Thoracic aorta (tissue), 2 donors: ENCODE data around the gene PRXL2C. TPM values are rescaled to one million over a fixed set of nuclear protein-coding genes. Genes with fewer than 3 reads are reported as not detected.
A peak's percentile ranks its signal among the peaks of the same experiment; 100 is the strongest.

Experiments
- ATAC-seq: fragments of 150-250 bp; one replicate; pipeline ENCODE4 v1.8.0; 2017; ENCODE audit warnings: low read depth; ENCODE audit not compliant: insufficient number of reproducible peaks, low FRiP score
- DNase-seq: peaks from one replicate; pipeline ENCODE4 v3.0.0-alpha.2; 2020; ENCODE audit warnings: low spot score
- H3K27ac ChIP-seq, 2 donors: fragments of 200-600 bp; sonication (generic); 1 replicate in 1 of 2; 2 replicates in 1 of 2; pipeline ENCODE4 v1.5.1; 2016; ENCODE audit warnings: mild to moderate bottlenecking in 2 of 2, moderate library complexity in 2 of 2
- H3K27me3 ChIP-seq: fragments of 200-600 bp; sonication (generic); replicated peaks from 2 replicates; pipeline ENCODE4 v1.6.0; 2016; ENCODE audit warnings: mild to moderate bottlenecking; ENCODE audit not compliant: insufficient read depth
- H3K36me3 ChIP-seq: fragments of 200-600 bp; sonication (generic); one replicate; pipeline ENCODE4 v1.5.1; 2016
- H3K4me1 ChIP-seq, 2 donors: fragments of 200-600 bp; sonication (generic); 1 replicate in 1 of 2; 2 replicates in 1 of 2; pipeline versions ENCODE4 v1.5.1 to v1.6.0; 2016; ENCODE audit warnings: low read depth in 2 of 2, mild to moderate bottlenecking in 1 of 2; ENCODE audit not compliant: control insufficient read depth in 1 of 2
- H3K4me3 ChIP-seq: fragments of 200-600 bp; sonication (generic); 2 replicates; pipeline ENCODE4 v1.5.1; 2016; ENCODE audit warnings: mild to moderate bottlenecking
- H3K9me3 ChIP-seq: fragments of 200-600 bp; sonication (generic); 2 replicates; pipeline ENCODE4 v1.5.1; 2016
- CTCF ChIP-seq: fragments of 200-600 bp; sonication (generic); IDR thresholded peaks from one replicate; pipeline ENCODE4 v1.5.1; 2019; ENCODE audit warnings: antibody characterized with exemption
- total RNA-seq, 2 donors: library from RNA; depleted of rRNA; stranded (reverse); fragments of >200 nt; gene quantifications; one replicate each; pipeline versions ENCODE4 v1.1.0 to v1.2.3, GENCODE V29; 2016

The PRXL2C gene
- total RNA-seq, 2 donors from 2014 or later, result 22.9 to 26.1 TPM

GRCh38 chr9:96605328-96605727, 49.8 kb downstream of the PRXL2C start:
- H3K27me3 ChIP-seq, result no peaks in the 10 kb centered on the region
- DNase-seq (no peak), ATAC-seq (no peak)
- TF ChIP-seq CTCF, result no peak
- peaks cover 7 to 9% of the 10 kb centered on the region in 2 donors for H3K4me1 ChIP-seq
- H3K27ac ChIP-seq, result no peak overlapping the region
- no peaks in the 10 kb centered on the region for H3K36me3 ChIP-seq
- no peaks in the 10 kb centered on the region for H3K9me3 ChIP-seq
- no peak overlapping the region for H3K4me3 ChIP-seq

- H3K4me1 ChIP-seq, result peaks cover 7 to 9% of the 10 kb centered on the region in 2 donors
Observed at GRCh38 chr9:96604004-96604319, 51.2 kb downstream of the PRXL2C start.

GRCh38 chr9:96603305-96604003, 51.7 kb downstream of the PRXL2C start:
- H3K27me3 ChIP-seq, result no peaks in the 10 kb centered on the region
- H3K4me1 ChIP-seq, result peaks cover 7 to 9% of the 10 kb centered on the region in 2 donors
- no peaks in the 10 kb centered on the region for H3K36me3 ChIP-seq
- peak overlapping the region; percentile 15 for H3K4me3 ChIP-seq
- peak overlapping the region; percentile 41 to 62 for H3K27ac ChIP-seq
- ATAC-seq (no peak), DNase-seq (no peak)
- no peaks in the 10 kb centered on the region for H3K9me3 ChIP-seq
- no peak for TF ChIP-seq CTCF

More at GRCh38 chr9:96604004-96604319, 51.2 kb downstream of the PRXL2C start:
- no peaks in the 10 kb centered on the region for H3K36me3 ChIP-seq
- H3K4me3 ChIP-seq, result peak overlapping the region; percentile 15
- DNase-seq, result no peak
- TF ChIP-seq CTCF, result no peak
- ATAC-seq, result peak; percentile 79
- no peaks in the 10 kb centered on the region for H3K9me3 ChIP-seq
- H3K27ac ChIP-seq, result peak overlapping the region; percentile 41 to 62
- H3K27me3 ChIP-seq, result no peaks in the 10 kb centered on the region

GRCh38 chr9:96599298-96599697, 55.8 kb downstream of the PRXL2C start:
- H3K36me3 ChIP-seq, result no peaks in the 10 kb centered on the region
- no peak overlapping the region for H3K4me3 ChIP-seq
- no peak overlapping the region for H3K27ac ChIP-seq
- H3K27me3 ChIP-seq, result no peaks in the 10 kb centered on the region
- DNase-seq (no peak), ATAC-seq (no peak)
- no peaks in the 10 kb centered on the region for H3K9me3 ChIP-seq
- H3K4me1 ChIP-seq, result peaks cover 7 to 9% of the 10 kb centered on the region in 2 donors
- no peak for TF ChIP-seq CTCF

GRCh38 chr9:96596601-96597111, 58.5 kb downstream of the PRXL2C start:
- TF ChIP-seq CTCF, result no peak
- Histone ChIP-seq H3K4me1 (no peaks in the 10 kb centered on the region), H3K36me3 (no peaks in the 10 kb centered on the region), H3K4me3 (no peak overlapping the region), H3K27ac (no peak overlapping the region), H3K27me3 (no peaks in the 10 kb centered on the region), H3K9me3 (no peaks in the 10 kb centered on the region)
- ATAC-seq (no peak), DNase-seq (no peak)

Other genes starting within 250 kb of the PRXL2C start
- 1 to 10 TPM; 1.3 to 2.6 TPM for gene ZNF367, start 236.9 kb downstream of the PRXL2C start, total RNA-seq
- gene HABP4, start 205.1 kb downstream of the PRXL2C start, total RNA-seq, result 10 to 100 TPM; 50.0 to 74.2 TPM
- gene CDC14B, start 35.5 kb downstream of the PRXL2C start, total RNA-seq, result 10 to 100 TPM; 25.7 to 39.5 TPM
- 10 to 100 TPM; 12.9 to 17.1 TPM for gene ZNF510, start 122.8 kb upstream of the PRXL2C start, total RNA-seq
- gene ZNF782, start 199.2 kb upstream of the PRXL2C start, total RNA-seq, result 10 to 100 TPM; 11.1 to 22.4 TPM